HL-60/S4 treated with phorbol 12-myristate 13-acetate at 8.2 ng/mL for 4 days and 3 days (cell line): ENCODE results near the gene DAPK3.
"Not testable (repeated sequence)": the region's sequence is repeated elsewhere in the genome, so short reads cannot be mapped to it uniquely, and the experiment has no call there.

Experiments used
- in situ Hi-C: fragments of 300-500 bp; cut with MboI; formaldehyde crosslinking; loops from 2 replicates; pipeline ENCODE4 v1.15.0; 2022; ENCODE audit warnings: low sequenced_read_pairs

DAPK3 gene

DNA sequence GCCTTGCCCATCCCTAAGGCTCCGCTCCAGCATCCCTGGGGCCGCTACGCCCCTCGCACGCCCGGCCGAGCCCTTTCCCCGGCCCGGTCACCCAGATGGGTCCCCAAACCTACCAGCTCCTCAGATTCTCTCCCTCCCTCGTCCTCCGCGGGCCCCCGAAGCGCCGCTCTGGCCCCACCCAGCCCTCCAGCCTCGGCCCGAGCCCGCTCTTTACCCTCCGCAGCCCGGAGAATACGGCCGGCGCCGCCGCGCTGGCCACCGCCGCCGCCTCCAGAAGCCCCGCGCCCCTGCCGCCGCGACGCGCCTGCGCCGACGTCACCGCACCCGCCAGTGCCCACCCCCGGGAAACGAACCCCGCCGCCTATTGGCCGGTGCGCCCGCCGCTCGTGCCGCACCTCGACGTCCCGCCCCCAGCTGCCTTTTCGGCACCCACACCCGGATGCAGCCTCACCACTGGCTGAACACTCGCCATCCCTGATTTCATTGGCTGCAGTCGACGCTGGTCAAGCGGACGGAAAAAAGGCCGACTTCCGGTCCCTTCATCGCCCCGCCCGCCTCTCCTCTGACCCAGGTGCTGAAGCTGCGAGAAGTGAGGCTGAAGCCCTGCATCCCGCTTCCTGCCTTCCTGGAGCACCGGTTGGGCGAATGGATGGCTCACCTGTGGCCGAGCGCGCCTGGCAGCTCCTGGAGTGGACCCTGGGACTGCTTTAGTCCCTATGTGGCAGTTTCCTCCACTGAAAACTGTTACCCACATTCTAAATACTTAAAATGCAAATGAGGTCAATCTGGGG, at the start of gene DAPK3:
Gene DAPK3 (minus strand): TSS at position 292 of the 791 bp plus-strand sequence. CDS start 1,364 bp downstream, outside the sequence.
- in situ Hi-C loops: no loop called here

DNA sequence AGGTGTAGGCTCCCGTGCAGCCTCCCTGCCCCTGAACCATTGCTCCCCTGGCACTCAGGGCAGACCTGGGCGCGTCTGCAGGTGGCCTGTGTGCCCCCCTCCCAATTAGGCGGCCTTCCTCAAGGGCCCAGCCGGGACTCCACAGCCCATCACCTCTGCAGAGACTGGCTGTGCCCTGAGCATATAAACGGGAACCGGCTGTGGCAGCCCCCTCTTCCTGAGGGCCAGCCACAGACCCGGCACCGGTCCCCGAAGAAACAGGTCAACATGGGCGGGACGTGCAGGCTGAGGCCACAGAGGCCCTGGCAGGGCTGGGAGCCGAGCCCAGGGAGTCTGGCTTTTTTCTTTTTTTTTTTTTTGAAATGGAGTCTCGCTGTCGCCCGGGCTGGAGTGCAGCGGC, 48.7 kb upstream of the DAPK3 start:
- in situ Hi-C loops: no loop called here

DNA sequence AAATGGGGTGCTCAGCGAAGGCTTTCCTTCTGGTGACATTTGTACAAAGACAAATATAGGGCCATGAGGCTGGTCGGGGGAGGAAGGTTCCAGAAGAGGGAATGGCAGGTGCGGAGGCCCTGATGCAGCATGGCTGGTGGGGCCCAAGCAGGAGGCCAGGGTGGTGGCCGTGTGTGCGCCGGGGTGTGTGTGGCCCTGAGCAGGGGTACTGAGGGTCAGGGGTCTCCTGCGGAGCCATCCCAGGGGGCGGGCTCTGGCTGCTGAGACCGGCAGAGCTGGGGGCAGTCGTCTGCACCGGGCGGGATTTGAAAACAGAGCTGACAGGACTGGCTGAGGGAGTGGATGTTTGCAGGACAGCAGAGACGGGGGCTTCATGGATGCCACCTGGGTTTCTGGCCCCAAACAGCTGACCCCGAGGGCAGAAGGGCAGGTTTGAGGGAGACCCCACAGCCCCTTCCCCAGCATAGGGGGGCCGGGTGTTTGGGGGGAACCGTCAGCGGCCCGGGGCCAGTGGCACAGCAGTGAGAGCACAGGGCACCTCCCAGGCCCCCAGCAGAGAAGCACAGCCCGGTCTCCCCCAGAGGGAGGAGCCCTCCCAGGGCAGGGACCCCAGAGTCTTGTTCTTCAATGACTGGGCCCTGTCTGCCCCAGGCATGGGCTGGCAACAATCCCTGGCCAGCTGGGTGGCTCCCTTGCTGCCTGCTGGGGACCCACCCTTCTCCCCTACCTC, 48.0 kb upstream of the DAPK3 start:
- in situ Hi-C loops: no loop called here

DNA sequence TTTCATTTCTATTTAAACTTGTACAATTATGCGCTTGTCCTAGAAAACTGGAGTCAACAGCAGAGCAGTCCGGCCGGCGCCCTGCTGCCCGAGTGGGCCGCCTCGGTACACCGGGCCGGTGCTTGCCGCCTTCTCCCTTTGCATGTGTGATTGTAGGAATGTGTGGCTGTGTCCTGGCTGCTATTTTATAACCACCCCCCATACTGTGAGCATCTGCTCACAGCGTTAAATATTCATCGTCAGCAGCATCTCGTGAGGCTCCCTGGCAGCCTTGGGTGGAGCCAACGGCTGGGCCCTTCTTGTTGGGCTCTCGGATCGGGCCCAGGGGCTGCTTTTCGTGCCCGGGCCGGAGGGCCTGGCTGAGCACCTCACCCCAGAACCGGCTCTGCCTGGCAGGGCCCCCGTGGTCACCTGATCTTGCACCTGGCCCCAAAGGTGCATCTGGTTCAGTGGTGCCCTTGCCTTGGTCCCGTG, 47.3 kb upstream of the DAPK3 start:
- in situ Hi-C loops: no loop called here

DNA sequence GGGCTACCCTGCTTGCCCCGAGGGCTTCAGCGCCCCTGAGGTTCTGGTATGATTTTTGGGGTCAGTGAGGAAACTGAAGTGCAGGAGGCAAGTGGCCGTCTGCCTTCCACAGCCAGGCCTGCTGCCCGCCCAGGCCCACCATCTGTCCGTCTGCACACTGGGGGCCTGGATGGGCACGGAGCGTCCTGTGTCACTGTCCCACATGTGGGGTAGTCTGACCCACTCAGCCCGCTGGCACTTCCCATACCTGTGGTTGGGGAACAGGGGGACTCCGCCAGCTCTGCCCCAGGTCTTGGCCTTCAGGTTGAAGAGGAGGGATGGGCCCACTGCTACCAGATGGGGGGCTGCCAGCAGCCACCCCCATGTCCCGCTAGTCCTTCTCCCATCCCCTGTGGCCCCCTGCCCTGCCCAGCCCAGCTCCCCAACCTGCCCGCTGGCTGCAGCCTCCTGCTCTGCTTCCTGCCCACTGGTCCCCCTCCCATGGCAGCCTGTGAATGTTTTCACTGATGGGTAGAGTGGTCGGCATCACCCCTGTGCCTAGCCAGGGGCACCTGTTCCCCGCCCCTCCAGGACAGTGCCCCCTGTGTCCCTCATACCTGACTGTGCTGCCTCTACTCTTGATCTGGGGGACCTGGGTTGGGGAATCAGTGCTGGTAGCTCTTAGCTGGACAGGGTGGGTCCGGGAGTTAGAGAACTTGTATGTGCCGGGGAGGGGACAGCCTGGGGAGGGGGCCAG, 46.2 kb upstream of the DAPK3 start:
- in situ Hi-C loops: no loop called here

DNA sequence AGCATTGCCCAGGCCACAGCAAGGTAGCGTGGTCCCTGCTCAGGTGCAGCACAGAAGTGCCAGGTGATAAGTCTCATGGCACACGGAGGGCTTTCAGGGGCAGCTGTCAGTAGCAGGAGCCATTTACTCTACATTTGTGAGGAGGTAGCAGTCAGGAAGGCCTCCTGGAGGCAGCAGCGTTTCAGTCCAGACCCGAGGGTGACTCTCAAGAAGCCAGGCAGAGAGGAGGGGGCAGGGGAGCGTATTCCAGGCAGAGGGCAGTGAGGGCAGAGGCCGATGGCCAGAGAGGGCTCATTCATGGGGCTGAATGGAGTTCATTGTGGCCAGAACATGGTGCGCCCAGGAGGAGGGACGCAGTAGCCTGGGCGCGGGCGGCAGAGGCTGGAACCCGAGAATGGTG, 45.6 kb upstream of the DAPK3 start:
- in situ Hi-C loops: no loop called here

DNA sequence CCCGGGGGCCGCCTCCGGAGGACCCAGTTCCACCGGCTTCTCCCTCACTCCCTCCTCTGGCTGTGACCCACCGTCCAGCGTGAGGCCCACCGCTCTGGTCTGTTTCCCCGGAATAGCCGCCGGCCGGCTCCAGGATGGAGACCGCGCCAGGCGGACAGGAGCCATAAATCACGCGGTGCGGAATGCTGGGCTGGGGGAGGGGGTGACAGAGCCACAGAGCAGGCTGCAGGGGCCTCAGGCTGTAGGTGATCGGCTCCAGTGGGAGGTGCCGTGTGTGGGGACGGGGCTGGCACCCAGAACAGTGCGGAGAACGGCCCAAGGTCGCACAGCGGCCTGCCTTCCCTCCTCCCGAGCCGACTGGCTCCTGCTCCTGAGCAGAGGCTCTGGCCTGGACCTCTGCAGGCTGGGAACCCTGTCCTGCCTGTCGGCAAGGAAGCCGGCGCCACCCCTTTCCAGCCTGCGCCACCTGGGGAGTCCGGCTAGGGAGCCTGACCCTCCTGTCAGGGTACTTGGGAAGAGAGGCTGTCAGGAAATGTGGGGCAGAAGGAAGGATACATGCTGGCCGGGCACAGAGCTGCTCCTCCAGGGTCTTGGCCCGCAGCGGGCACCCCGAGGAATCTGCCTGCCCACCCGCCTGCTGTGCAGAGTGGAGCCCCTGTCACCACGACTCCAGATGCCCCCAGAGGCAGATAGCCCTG, 45.0 kb upstream of the DAPK3 start:
- in situ Hi-C loops: no loop called here

DNA sequence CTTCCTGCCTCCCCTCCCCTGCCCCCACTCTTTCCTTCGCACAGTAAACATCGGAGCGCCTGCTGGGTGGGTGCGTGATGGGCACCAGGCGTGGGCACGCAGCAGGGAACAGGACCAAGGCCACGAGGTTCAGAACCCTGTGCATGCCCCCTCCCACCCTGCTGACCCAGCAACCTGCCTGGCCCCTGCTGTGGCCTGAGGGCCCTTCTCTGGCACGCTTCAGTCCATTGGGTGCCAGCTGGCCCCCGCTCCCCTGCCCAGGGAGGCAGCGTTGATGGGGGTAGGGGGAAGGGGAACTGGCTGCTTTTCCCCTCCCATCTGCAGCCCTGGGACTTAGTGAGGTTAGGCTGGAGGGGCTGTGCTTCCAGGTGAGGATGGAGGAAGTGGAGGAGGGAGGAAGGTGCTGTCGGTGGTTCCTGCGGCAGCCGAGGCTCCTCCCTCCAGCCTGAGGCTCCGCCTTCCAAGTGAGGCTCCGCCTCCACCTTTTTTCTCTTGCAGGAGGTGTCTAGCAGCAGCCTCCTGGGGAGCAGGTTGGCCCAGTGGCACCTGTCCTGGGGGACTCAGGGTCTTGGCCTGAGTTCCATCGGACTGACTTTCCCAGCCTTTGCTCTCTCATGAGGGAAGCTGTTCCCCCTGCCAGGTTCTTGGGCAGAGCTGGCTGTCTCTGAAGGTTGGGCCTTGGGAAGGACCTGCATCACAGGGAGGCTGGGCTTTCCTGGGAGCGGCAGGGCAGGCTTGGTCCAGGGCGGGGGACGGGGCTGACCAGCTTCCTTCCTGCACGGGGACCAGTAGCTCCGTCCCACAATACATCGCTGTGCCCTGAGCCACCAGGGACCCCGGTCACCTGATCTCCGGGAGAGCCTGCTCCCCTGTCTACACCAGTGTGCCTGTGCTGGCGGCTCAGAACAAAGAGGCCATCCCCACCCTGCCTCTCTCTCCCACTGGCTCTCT, 43.9 kb upstream of the DAPK3 start:
- in situ Hi-C loops: no loop called here

DNA sequence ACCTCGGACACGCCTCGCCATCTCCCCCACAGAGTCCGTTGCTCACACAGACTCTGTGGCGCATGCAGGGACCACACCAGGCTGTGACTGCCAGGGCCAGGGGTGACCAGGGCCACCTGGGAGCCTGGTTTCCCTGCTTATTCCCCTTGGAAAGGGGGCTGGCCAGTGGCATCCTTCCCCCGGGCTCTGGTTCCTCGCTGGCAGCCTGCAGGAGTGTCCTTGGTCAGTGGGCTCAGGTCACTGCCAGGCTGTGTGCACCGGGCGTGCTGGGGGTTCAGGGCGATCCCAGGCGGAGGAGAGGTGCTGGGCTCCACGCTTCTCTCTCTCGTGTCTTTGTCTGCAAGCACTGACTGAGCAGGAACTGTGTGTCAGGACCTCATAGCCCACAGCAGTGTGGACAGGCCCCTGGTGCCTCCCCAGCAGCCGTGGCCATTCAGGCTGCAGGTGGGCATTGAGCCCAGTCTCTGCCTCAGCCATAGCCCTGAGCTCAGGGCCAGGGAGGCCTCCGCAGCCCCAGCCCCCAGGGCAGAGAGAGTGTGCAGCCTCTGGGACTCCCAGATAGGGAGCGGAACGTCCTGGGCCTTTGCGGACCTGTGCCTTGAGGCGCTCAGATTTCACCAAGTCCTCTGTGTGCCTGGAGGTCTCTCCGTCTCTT, 43.1 kb upstream of the DAPK3 start:
- in situ Hi-C loops: no loop called here

DNA sequence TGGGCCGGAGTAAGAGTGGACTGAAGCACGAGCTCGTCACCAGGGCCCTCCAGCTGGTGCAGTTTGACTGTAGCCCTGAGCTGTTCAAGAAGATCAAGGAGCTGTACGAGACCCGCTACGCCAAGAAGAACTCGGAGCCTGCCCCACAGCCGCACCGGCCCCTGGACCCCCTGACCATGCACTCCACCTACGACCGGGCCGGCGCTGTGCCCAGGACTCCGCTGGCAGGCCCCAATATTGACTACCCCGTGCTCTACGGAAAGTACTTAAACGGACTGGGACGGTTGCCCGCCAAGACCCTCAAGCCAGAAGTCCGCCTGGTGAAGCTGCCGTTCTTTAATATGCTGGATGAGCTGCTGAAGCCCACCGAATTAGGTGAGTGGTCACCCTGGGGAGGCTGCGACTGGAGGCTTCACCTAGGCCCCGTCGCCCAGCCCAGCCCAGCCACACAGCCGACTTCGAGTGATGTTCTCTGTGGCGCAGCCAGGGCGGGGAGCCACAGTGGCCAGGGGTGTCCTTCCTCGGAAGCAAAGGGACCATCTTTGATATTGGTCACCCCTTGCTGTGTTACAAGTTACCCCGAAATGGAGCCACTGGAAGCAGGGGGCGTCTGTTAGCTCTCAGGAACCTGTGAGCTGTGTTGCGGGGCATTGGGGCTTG, 42.2 kb upstream of the DAPK3 start:
- in situ Hi-C loops: no loop called here

DNA sequence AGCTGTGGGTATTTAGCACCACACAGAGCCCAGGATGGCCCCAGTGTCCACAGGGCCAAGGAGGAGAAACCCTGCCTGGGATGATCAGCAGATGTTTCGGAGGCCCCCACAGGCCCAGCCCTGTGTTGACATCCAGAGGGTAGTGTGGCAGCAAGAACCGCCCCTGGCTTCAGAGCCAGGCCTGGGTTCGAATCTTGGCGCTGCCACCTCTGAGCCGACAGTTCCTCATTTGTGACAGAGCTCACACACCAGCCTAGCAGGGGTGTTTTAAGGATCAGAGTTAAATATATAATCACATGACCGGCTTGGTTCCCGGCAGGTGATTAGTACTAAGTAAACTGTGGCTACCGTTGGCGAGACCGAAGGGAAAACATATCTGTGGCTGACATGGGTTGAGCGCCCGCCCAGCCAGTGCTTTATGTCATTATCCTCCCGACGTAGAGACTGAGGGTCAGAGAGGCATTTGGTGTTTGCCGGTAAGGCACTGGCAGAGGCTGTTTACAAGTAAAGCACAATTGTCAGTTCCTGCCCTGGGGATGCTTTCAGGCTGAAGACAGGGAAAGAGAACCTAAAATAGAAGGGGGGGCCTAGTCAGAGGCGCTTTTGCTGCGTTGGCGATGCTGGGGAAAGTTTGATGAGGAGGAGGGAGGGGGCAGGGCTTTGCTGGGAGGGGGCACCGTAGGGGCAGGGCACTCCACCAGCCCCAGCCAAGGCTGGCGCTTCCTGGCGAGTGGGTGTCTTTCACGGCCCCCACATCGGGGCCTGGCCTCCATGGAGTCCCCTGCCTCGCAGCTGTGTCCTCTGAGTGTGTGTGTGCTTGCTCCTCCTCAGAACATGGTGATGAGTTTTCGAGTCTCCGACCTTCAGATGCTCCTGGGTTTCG, 41.4 kb upstream of the DAPK3 start:
- in situ Hi-C loops: no loop called here

DNA sequence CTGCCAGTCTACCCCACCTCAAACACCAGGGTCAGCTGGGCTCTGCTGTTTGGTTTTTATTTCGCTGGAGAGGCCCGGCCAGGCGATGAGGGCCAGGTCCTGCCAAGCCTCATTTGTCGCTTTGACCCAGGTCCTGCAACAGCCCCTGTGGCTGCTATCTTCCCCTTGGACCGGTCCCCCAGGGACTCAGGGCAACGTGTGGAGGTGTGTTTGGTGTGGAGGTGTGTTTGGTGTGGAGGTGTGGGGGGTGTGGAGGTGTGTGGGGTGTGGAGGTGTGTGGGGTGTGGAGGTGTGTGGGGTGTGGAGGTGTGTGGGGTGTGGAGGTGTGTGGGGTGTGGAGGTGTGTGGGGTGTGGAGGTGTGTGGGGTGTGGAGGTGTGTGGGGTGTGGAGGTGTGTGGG, 40.5 kb upstream of the DAPK3 start:
- in situ Hi-C loops: not testable (repeated sequence)

DNA sequence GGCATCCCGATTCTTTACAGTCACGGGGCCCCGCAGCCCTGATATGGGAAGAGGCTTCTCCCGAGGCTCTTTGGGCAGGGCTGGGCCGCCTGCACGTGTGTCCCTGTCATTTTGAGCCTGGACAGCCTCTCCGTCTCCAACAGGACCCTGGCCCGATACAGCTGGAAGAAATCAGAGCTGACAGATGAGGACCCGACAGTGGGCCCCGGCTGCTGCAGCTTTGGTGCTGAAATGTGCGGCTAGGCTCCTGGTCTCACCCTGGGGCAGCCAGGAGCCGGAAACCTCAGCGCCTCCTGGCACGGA, 39.9 kb upstream of the DAPK3 start:
- in situ Hi-C loops: no loop called here

DNA sequence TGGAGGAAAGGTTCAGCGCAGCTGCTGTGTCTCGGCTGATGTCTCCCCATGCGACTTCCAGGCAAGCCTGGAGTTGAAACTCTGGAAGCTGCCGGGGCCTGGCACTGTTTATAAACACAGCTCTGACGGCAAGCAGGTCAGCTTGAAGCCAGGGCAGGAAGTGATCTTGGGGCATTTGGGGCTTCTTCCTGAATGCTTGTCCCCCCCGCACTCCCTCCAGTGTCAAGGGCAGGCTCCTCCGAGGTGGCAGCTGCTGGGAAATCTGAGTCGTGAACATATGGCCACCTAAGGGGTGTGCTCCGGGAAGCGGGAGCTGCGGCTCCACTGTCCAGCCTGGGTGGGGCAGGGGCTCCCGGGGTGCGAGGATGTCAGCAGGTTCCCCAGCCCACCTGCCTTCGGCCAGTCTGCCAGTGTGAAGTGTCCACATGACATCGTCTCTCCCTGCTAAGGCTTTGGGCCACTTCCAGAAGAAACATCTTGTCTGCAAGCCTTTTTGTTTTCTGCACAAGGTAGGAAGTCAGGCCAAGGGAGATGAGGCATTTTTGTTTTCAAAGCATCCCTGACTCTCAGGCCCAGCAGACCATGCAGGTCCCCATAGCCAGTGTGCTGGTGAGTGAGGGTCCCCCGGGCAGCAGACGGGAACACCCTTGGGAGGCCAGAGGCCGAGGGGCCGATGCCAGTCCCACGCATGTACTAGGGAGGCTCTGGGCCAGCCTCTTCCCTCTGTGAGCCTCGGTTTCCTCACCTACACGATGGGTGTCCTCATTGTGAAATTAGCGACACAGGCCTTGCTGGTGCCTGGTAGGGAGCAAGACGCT, 39.3 kb upstream of the DAPK3 start:
- in situ Hi-C loops: no loop called here

DNA sequence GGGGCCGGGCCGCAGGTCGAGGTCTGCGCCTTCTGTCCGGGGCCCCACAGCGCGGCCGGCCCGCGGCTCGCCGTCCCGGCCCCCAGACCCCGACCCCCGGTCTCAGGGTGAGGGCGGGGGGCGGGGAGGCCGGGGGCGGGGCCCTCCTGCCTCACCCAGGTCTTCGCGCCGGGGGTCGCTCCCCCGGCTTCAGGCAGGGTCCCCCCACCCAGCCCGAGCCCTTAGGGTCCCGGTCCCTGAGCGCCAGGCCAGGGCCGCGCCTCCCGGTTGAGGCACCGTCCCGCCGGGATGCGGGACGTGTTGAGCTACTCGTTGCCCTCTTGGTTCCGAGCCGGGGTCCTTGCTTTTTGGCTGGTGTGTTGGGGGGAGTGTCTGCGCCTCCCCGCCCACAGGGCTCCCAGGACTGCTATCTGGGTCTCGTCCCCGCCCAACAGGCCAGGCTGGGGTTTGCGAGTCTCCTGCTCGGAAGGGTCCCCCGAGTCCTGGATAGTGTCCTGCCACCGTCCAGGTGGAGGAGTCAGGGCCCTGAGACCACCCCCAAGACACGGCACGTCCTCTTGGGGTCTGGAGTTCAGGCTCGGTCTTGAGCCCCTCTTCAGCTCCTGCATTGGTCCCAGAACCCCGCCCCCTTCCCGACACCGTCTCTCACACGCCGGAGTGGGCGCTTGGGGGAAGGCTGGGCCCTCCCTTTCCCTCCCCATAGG, 37.1 kb upstream of the DAPK3 start:
- in situ Hi-C loops: no loop called here

DNA sequence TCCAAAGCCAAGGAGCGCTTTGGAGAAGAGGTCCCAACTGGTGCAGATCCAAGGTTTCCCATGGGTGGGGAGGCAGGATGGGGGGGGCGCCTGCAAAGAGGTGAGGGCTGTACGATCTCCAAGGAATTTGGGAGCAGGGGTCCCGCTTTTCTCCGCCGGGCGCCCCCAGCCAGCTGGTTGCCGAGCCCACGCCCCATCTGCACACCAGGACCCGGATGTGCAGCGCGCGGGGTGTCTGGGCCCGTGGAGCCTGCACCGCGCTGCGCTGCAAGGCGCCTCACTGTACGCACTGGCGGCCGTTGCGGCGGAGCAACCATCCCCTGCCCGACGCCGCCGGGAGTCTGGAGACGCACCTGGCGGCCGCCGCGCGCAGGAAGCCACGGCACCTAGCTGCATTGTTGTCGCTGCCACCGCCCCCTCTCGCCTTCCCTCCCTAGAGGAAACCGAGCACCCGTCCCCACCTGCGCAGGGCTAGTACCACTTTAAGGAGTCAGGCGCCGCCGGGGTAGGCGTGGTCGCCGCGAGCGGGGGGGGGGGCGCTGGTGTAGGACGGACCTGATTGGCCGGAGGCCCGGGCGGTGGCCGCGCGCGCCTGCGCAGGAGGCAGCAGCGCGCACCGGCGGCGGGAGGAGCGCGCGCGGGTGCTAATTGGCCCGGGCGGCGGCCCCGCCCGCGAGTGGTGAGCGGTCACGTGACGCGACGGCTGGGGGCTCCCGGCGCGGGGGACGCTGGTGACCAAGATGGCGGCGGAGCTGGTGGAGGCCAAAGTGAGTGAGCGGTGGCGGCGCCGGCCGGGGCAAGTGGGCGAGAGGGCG, 36.3 kb upstream of the DAPK3 start, which contains the start of gene PIAS4:
Gene PIAS4 (plus strand): TSS at position 716 of the 815 bp plus-strand sequence. CDS start 25 bp downstream, at position 741.
- in situ Hi-C loops: no loop called here
